HCT116 (cell line): ENCODE data around the gene TAF1D. TPM values are rescaled to one million over a fixed set of nuclear protein-coding genes. Genes with fewer than 3 reads are reported as not detected.

Experiments used
- ATAC-seq: fragments of 200-7000 bp; cut with Tn5 transposase; 2 replicates; pipeline ENCODE4 v1.9.1; 2020; ENCODE audit warnings: mild to moderate bottlenecking, moderate library complexity
- BruUV-seq: library from RNA; stranded (reverse); fragments of 400-500 nt; replicated peaks from 2 replicates; lab custom pipeline; 2021; lab: Mats Ljungman, UMichigan
- CTCF ChIA-PET: fragments of 300-600 bp; sonication (Branson Sonifier 250); formaldehyde crosslinking; loops from one replicate; lab custom pipeline; 2021; ENCODE audit warnings: antibody characterized with exemption; lab: Charles Lee
- POLR2A ChIA-PET: fragments of 300-600, 350-600 bp; sonication (Branson Sonifier 250); formaldehyde crosslinking; loops from one replicate; lab custom pipeline; 2021; ENCODE audit warnings: antibody characterized with exemption; lab: Charles Lee
- RAD21 ChIA-PET, 2 experiments: fragments of 300-600 bp; sonication (Branson Sonifier 250); formaldehyde crosslinking; loops; one replicate each; lab custom pipeline; 2023; ENCODE audit warnings: low total read pairs in 2 of 2; ENCODE audit not compliant: uncharacterized antibody in 2 of 2, unreplicated experiment in 2 of 2, low non-redundant PET in 1 of 2; lab: Charles Lee
- DNase-seq: peaks from one replicate; pipeline ENCODE4 v3.0.0-alpha.2; 2010; ENCODE audit warnings: low read depth, low spot score
- H2AFZ ChIP-seq: fragments of 200-600 bp; shearing (Covaris generic), sonication (generic); 2 replicates; pipeline ENCODE4 v1.6.1; 2017; ENCODE audit warnings: low read depth, mixed run types, mixed read lengths, antibody characterized with exemption, low read length; ENCODE audit not compliant: poor library complexity, severe bottlenecking
- H3K27ac ChIP-seq: 2 replicates; pipeline ENCODE4 v1.5.1; 2012; ENCODE audit warnings: low read depth, low read length
- H3K27me3 ChIP-seq: fragments of 200-600 bp; sonication (generic); 2 replicates; pipeline ENCODE4 v1.6.1; 2016; ENCODE audit warnings: mixed run types, low read length, mixed read lengths; ENCODE audit not compliant: insufficient read depth
- H3K36me3 ChIP-seq, 2 experiments: fragments of 200-500 bp in 1 of 2; fragments of 200-600 bp in 1 of 2; sonication (Bioruptor generic) in 1 of 2; sonication (generic) in 1 of 2; 2 replicates each; pipeline versions ENCODE4 v1.5.1 to v1.6.1; 2014 to 2016; ENCODE audit warnings: low read length in 2 of 2, inconsistent platforms in 1 of 2, mixed read lengths in 1 of 2, mixed run types in 1 of 2; ENCODE audit not compliant: insufficient read depth in 2 of 2, control insufficient read depth in 1 of 2
- H3K4me1 ChIP-seq, 2 experiments: fragments of 200-600 bp in 1 of 2; sonication (generic) in 1 of 2; 2 replicates each; pipeline versions ENCODE4 v1.5.1 to v1.6.1; 2012 to 2017; ENCODE audit warnings: low read length in 2 of 2, inconsistent platforms in 1 of 2, mild to moderate bottlenecking in 1 of 2, mixed read lengths in 1 of 2, mixed run types in 1 of 2, moderate library complexity in 1 of 2; ENCODE audit not compliant: insufficient read depth in 2 of 2, control insufficient read depth in 1 of 2
- H3K4me2 ChIP-seq: fragments of 200-600 bp; sonication (generic); 2 replicates; pipeline ENCODE4 v1.6.1; 2017; ENCODE audit warnings: mixed run types, low read length, mixed read lengths
- H3K4me3 ChIP-seq, 2 experiments: fragments of 200-600 bp in 1 of 2; sonication (generic) in 1 of 2; replicated peaks in 1 of 2; 2 replicates each; pipeline ENCODE4 v1.5.1; 2011 to 2016; ENCODE audit warnings: low read length in 2 of 2, control low read depth in 1 of 2, low read depth in 1 of 2, mild to moderate bottlenecking in 1 of 2, mixed read lengths in 1 of 2, mixed run types in 1 of 2
- H3K79me2 ChIP-seq: fragments of 200-600 bp; sonication (generic); 2 replicates; pipeline ENCODE4 v1.6.1; 2017; ENCODE audit warnings: mild to moderate bottlenecking, mixed run types, low read length, moderate library complexity, mixed read lengths; ENCODE audit not compliant: insufficient read depth
- H3K9ac ChIP-seq: fragments of 200-600 bp; sonication (generic); 2 replicates; pipeline ENCODE4 v1.6.1; 2016; ENCODE audit warnings: low read length, mixed read lengths
- H3K9me2 ChIP-seq: fragments of 200-600 bp; sonication (generic), shearing (Covaris generic); 2 replicates; pipeline ENCODE4 v1.6.1; 2017; ENCODE audit warnings: mixed run types, mild to moderate bottlenecking, moderate library complexity; ENCODE audit not compliant: insufficient read depth
- H3K9me3 ChIP-seq, 2 experiments: fragments of 200-500 bp in 1 of 2; fragments of 200-600 bp in 1 of 2; sonication (Bioruptor generic) in 1 of 2; sonication (generic) in 1 of 2; 2 replicates each; pipeline ENCODE4 v1.6.1; 2014 to 2017; ENCODE audit warnings: low read length in 2 of 2, mixed read lengths in 2 of 2, inconsistent platforms in 1 of 2, low read depth in 1 of 2, mild to moderate bottlenecking in 1 of 2, mixed run types in 1 of 2, moderate library complexity in 1 of 2; ENCODE audit not compliant: control insufficient read depth in 1 of 2, insufficient read depth in 1 of 2
- H4K20me1 ChIP-seq: fragments of 200-600 bp; sonication (generic), shearing (Covaris generic); 2 replicates; pipeline ENCODE4 v1.6.1; 2017; ENCODE audit warnings: mixed run types, mild to moderate bottlenecking, moderate library complexity; ENCODE audit not compliant: insufficient read depth
- ATF3 ChIP-seq: IDR thresholded peaks from 2 replicates; pipeline ENCODE4 v1.6.1; 2012
- CBX3 ChIP-seq: IDR thresholded peaks from 2 replicates; pipeline ENCODE4 v1.6.1; 2012; ENCODE audit warnings: low read depth
- CEBPB ChIP-seq: IDR thresholded peaks from 2 replicates; pipeline ENCODE4 v1.6.1; 2012; ENCODE audit warnings: low read depth
- ELF1 ChIP-seq: IDR thresholded peaks from 2 replicates; pipeline ENCODE4 v1.6.1; 2012; ENCODE audit warnings: low read depth, borderline replicate concordance
- POLR2AphosphoS5 ChIP-seq: IDR thresholded peaks from 2 replicates; pipeline ENCODE4 v1.6.1; 2011; ENCODE audit warnings: mild to moderate bottlenecking, low read depth, low read length, moderate library complexity
- SIN3A ChIP-seq: IDR thresholded peaks from 2 replicates; pipeline ENCODE4 v1.6.1; 2012; ENCODE audit warnings: low read depth
- SRF ChIP-seq: IDR thresholded peaks from 2 replicates; pipeline ENCODE4 v1.6.1; 2012; ENCODE audit warnings: low read depth
- TCF7L2 ChIP-seq: IDR thresholded peaks from 2 replicates; pipeline ENCODE4 v1.7.0; 2011; ENCODE audit warnings: borderline replicate concordance, inconsistent platforms; ENCODE audit not compliant: insufficient read depth, insufficient read length; ENCODE audit errors: extremely low read depth
- YY1 ChIP-seq: IDR thresholded peaks from 2 replicates; pipeline ENCODE4 v1.6.1; 2011; ENCODE audit warnings: low read length, low read depth, moderate library complexity, mild to moderate bottlenecking; ENCODE audit not compliant: insufficient replicate concordance; ENCODE audit errors: extremely low read depth
- intact Hi-C: fragments of 100-400 bp; cut with micrococcal nuclease; formaldehyde crosslinking; loops from 2 replicates; pipeline ENCODE4 v1.10.0; 2022
- total RNA-seq: library from RNA; stranded (reverse); gene quantifications from one replicate; pipeline ENCODE4 v1.2.1, GENCODE V29; 2021; ENCODE audit not compliant: unreplicated experiment

Gene TAF1D
- total RNA-seq, 1 experiment from 2014 or later, result 267 TPM

- no peak overlapping the region for H3K27ac ChIP-seq
- no peak overlapping the region for H2AFZ ChIP-seq
- ATAC-seq (no peak), DNase-seq (no peak)
- no peak overlapping the region for H3K4me2 ChIP-seq
- no TSS peak for BruUV-seq
- TF ChIP-seq POLR2AphosphoS5, result no peak
- no peak for TF ChIP-seq CEBPB
- TF ChIP-seq TCF7L2, result no peak
- TF ChIP-seq ELF1, result no peak
- no peak for TF ChIP-seq SIN3A
- TF ChIP-seq YY1, result no peak
- TF ChIP-seq, all 23 proteins: peak for 0
- Histone ChIP-seq H4K20me1 (peaks cover 81% of the 10 kb centered on the region), H3K9ac (no peak overlapping the region), H3K27me3 (no peaks in the 10 kb centered on the region), H3K4me3 (no peak overlapping the region), H3K4me1 (peaks cover 18 to 26% of the 10 kb centered on the region in 2 experiments), H3K9me2 (no peaks in the 10 kb centered on the region), H3K9me3 (no peaks in the 10 kb centered on the region), H3K36me3 (peaks cover 87 to 94% of the 10 kb centered on the region in 2 experiments), H3K79me2 (peaks cover 99% of the 10 kb centered on the region)
- intact Hi-C loops, result no loop called here
- ChIA-PET RAD21 (no interaction called here), POLR2A (no interaction called here), CTCF (no interaction called here)
Observed at GRCh38 chr11:93736129-93736528, 5.2 kb downstream of the TAF1D start.

GRCh38 chr11:93735627-93736026 lies 5.7 kb downstream of the TAF1D start:
- Histone ChIP-seq H3K27ac (no peak overlapping the region), H3K9ac (no peak overlapping the region), H3K4me2 (no peak overlapping the region)
- RAD21 ChIA-PET, result no interaction called here
- TF ChIP-seq ATF3, result no peak
- TF ChIP-seq SRF, result no peak
- TF ChIP-seq SIN3A, result no peak
- TF ChIP-seq CBX3, result no peak
- TF ChIP-seq, all 23 proteins: peak for 0
- intact Hi-C loops, result no loop called here
- Histone ChIP-seq H3K9me2 (no peaks in the 10 kb centered on the region), H3K9me3 (no peaks in the 10 kb centered on the region), H3K36me3 (peaks cover 92 to 99% of the 10 kb centered on the region in 2 experiments), H2AFZ (no peak overlapping the region), H3K27me3 (no peaks in the 10 kb centered on the region), H3K4me3 (no peak overlapping the region), H3K79me2 (peaks cover 94% of the 10 kb centered on the region), H3K4me1 (peaks cover 18 to 26% of the 10 kb centered on the region in 2 experiments), H4K20me1 (peaks cover 86% of the 10 kb centered on the region)
- BruUV-seq, result no TSS peak
- DNase-seq, result no peak
- ATAC-seq, result no peak
- ChIA-PET POLR2A (no interaction called here), CTCF (no interaction called here)
